GM19397 (cell line): ENCODE results near the gene CACYBP.

Source experiments
- ATAC-seq: cut with Tn5 transposase; IDR thresholded peaks from one replicate; pipeline ENCODE4 v1.9.1; 2021; ENCODE audit warnings: mild to moderate bottlenecking, moderate library complexity; ENCODE audit not compliant: unreplicated experiment

The CACYBP gene, protein sequence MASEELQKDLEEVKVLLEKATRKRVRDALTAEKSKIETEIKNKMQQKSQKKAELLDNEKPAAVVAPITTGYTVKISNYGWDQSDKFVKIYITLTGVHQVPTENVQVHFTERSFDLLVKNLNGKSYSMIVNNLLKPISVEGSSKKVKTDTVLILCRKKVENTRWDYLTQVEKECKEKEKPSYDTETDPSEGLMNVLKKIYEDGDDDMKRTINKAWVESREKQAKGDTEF

GRCh38 chr1:174999936-175000696 is at the start of gene CACYBP:
Gene CACYBP (plus strand): TSS chr1:174999947. CDS start chr1:175000181, 234 bp downstream.
- no peak for ATAC-seq

DNA sequence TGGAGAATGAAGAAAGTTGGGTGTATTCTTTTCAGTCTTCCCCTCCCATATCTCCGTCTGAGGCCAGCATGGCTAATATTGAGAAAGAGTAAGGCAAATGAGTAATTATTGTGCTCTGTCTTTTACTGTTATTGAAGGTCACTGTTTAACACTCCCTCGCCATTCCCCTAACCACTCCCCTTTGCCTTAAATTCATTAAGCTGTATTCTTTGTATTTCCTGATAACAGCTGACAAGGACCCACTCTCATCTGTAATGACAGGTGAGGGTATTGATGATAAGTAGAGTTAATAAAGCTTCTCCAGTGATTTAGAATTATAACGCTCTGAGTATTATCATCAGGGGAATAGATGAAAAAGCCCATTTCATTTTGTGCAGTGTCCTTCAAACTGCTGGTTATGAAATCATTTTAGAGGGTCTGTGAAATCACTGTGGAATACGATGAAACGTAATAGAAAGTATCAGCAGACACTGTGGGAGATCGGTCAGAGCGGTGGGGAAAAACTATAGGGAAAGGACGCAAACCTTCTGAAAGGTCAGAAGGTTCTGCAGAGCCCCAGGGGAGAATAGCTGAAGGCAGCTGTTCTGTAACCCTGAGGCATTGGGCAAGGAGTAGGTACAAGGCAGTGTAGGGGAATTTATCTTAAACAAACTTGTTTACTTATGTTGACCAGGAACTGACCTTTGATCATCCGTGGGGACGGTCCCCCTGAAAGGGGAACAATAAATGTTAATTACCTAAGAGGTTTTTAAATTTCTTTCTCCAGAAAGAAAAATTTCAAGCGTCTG is 46.3 kb upstream of the CACYBP start:
- ATAC-seq: peak; percentile 48

DNA sequence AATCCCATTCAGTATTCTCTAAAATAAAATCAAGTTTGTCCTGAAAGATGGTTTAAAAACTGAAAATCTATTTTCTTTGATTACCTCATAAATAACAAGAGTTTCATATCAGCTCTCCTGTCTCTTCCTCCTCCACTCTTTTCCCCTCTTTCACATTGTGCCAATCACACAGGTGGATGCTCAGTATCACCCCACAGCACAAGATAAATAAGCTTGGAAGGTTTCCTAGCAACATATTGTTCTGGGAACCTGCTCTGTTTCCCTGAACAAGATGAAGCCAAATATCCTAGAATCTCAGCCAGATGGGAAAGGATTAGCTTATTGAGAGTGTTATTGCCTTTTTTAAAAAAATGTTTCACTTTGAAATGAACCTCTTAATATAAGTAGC is 45.7 kb upstream of the CACYBP start:
- ATAC-seq: no peak

DNA sequence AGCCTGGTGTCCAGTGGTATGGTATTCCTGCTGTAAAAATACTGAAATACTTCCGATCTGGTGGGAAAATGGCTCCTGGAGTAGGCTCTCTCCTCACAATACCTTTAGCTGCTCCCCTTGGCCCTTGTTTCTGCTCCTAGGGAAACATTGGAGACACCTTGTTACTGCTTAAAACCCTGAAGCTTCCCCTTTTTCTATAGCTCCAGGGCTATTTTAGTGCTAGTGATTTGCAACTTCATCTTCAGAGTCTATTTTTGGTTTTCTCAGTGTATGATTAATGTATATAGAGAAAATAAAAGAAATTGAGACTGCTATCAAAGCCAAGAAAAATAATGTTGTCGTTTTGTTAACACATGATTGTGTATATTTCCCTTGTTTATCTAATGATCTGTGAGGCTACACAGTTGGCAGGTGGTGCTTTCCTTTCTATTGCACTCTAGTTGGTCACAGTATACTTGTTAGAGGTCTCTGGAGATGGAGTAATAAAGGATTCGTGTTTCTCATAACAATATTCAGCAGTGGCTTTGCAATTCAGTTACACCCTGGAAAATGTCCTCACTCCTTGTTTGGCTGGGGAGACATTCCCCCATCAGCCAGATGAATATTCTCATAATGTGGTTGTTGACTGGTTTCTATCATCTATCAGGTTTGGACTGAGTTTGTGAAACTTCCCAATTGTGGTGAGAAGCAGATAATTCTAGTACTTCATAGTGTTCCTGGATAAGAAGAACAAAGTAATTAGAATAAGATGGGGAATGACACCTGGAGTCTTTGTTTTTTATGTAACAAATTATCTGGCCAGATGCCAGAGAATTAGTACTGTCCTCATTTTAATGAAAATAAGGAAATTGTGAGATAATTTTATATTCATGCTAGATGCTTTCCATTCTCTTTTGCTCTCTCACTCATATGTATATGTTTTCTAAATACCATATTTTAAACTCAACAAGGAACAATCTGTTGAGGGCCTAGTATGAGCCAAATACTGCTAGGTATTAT is 44.8 kb upstream of the CACYBP start:
- no peak for ATAC-seq

DNA sequence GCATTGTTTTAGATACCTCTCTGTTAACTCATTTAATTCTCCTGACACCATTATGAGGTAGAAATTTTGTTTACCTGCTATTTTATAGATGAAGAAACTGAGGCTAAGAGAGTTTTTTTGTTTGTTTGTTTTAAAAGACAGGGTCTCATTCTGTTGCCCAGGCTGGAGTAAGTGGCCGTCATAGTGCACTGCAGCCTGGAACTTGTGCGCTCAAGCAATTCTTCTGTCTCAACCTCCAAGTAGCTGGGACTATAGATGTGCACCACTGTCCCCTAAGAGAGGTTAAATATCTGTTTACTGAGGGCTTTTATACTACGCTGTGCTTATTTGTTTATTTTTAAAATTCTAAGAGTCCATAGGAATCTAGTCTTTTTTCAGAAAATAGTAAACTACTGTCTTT is 43.7 kb upstream of the CACYBP start:
- ATAC-seq: no peak

DNA sequence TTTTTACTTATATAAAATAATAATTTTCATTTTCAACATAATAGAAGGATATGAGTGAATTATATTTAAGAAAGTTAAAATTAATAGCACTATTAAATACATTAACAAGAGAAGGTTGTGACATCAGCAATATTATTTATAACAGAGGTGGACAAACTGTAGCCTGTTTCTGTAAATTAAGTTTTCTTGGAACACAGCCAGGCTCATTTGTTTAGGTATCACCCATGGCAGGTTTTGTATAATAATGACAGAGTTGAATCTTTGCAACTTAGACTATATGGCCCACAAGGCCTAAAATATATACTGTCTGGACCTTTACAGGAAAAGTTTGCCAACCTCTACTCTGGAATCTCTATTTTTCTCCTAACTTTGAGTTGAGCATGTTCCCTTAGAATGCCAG is 42.8 kb upstream of the CACYBP start:
- no peak for ATAC-seq

- no peak for ATAC-seq
These were observed 41.9 kb upstream of the CACYBP start for GRCh38 chr1:174957829-174958228.

DNA sequence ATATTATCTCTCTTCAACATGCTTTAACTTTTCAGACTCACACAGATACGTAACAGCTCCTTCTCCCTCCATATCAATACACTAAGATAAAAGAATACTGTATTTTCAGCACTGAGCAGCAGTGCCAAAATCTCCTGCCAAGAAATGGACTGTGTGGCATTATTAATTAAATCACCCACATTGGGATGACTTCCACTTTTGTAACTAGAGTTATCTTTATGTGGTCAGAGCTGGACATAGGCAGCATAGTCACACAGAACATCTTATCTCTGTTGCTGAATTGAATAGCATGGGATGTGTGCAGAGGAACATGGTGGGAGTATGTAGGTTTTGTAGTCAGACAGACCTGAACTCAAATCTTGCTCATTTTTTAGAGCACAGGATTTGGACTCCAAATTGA is 41.4 kb upstream of the CACYBP start:
- ATAC-seq: no peak

GRCh38 chr1:174960362-174960761 is 39.4 kb upstream of the CACYBP start:
- no peak for ATAC-seq

DNA sequence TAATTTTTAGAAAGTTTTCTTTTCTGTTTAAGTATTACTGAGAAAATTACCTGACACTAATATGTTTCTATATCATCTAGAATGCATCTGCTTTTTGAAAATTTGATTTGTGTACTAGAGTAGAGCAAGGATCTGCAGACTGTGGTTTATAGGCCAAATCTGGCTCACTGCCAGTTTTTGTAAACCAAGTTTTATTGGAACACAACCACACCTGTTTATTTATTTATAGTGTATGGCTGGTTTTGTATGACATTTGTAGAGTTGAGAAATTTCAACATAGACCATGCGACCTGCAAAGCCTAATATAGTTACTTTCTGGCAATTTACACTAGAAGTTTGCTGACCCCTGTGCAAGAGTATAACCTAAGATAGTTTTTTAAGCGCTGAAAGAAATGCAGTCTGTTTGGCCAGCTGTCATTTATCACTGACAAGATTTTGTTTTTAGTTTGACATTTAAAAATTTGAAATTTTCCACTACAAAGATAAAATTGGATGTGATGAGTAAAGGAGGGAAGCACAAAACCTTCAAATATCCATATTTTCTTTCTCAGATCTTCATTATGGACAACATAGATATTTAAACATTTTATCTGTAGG is 36.1 kb upstream of the CACYBP start:
- no peak for ATAC-seq

DNA sequence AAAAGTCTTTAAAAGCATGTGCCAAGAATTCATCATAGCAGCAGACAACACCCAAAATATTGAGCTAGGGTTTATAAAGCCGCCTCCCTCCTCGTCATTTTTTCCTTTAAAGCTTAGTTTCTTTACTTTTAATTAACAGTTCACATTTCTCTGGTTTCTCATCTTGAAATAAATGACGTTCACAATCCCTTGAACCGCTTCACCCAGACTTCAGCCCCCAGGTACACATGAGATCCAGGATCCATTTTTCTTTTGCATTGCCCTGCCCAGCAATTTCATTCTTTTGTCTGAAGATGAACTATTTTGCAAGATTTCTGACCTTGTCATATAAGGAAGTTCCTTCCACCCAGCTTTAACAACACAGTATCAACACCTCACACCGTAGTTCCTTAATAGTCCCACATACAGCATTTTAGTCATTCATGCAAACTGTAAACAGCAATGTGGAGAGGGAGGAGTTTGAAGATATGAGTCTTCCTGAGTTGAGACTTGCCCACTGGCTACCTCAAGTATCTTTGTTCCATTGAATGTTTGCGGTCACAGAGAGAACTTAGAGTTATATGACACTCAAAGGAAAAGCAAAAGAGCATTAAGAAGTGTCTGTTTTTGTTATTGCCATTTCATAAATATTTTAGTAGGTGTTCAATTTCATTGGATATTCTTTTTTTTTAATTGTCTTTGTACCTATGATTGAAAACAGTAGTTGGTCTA is 35.3 kb upstream of the CACYBP start:
- no peak for ATAC-seq

- ATAC-seq: no peak
These were observed 34.8 kb upstream of the CACYBP start for GRCh38 chr1:174964972-174965361.

DNA sequence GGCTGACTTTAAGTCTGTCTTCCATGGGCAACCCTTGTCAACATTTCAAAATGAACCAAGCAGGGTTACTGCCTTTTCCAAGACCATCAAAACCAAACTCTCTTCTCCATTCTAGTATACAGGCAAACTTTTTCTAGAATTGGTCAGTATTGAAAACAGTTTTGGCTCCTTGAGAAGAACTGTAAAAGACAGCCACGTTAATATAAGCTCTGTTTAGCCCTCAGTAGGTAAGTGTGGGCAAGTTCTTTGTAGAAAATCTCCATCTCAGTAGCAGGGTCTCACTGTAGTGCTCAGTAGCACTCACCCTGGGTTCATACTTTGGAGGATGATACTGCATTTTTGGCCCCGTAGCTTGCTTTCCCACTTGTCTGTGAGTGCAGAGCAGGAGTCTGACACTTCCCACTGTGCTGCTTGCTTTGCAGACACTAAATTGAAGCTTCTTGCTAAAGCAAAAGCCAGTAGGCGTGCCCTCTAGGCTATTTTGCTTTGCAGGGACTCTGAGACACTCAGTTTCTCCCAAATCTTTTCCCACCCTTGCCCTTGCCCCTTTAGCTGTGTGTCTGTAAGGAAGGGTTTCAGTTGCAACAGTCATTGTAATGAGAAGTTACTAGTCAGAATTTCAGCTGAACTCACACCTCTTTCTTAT is 34.3 kb upstream of the CACYBP start:
- ATAC-seq: no peak

DNA sequence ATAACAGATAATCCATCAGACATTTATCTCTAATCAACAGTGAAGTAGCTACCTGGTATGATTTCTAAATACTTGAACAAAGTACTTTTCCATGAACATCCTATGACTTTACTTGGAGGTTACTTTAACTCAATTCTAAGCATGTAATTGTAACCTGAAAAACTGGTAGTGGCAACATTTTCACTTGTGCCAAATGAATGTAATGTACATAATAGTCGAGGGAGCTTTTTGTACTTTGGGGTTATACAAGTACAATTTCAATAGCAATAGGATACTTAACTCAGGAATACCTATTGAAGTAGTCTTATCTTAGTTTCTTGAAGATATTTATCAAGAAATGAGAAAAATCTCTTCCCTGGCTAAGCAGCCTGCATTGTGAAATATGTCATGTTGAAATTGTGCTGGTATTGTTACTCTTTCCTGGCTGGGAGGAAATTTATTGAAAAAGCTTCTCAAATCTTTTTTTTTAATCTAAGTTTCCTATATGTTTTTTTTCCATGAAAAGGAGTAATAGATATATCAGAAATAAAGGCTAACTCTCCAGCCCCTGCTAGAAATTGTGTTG is 33.7 kb upstream of the CACYBP start:
- ATAC-seq: no peak

DNA sequence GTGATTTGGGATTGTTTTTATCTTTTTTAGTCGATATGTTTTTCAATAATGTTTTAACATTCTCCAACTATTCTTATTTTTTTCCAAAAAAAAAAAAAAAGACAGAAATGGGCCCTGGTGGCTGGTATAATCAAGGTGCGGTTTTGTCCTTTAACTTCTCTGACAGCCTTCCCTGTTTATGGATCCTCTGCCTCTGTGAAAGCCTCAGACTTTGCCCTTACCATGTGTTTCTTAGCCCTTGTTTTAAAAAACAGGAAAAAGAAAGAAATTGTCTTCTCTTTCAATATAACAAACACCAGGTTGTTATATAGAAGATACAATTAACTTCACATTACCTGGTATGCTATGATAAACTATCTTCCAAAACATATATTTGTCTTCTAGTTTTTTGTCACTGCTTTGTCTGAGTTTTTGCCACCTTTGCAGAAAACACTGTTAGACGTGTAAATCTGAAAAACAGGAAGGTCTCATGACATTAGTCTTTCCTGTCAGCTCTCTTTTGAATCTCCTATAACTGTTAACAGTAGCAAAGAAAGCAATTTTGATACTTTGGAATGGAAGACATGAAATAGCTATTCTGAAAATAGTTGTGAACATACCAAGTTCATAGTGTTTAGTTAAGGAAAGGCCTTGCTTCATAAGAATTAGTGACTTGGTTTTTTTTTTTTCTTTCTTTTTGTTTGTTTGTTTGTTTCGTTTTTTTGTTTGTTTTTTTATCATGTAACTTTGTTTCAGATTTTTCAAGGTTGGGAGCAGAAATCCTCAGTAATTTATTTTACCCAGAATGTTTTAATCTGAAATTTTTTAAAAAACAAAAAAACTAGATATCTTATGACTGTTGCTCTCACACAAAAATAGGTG is 31.7 kb upstream of the CACYBP start:
- ATAC-seq: no peak

DNA sequence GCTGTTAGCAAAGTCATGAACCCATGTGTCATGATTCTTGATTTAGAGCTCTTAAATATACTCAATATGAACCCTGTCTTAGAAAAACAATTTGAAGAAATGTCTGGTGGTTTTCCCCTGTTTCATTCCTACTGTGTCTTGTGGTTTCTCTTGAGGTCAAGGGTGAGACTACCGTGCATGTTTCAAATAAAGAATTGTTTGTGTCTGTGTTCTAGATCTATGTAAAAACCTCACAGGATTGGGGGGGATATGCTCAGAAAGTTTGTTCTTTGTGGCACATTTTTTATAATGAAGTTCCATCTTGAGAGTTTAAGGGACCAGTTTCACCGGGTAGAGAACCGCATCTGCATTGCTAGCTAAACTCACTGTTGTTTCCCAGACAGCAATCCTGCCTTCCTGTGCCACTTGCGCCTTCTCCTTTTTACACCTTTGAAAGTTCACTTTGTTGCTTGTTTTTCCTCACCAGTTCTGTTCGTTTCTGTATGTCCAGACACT is 30.9 kb upstream of the CACYBP start:
- ATAC-seq: no peak

GRCh38 chr1:174969977-174970376 is 29.8 kb upstream of the CACYBP start:
- no peak for ATAC-seq

GRCh38 chr1:174971466-174971865 is 28.3 kb upstream of the CACYBP start:
- ATAC-seq: no peak
